Calu3 (cell line): ENCODE measurements around the gene ACACB. TPM values are rescaled to one million over a fixed set of nuclear protein-coding genes. Genes with fewer than 3 reads are reported as not detected.

Experiments used
- BruUV-seq: library from RNA; stranded (reverse); fragments of 400-500 nt; replicated peaks from 2 replicates; lab custom pipeline; 2021; lab: Mats Ljungman, UMichigan
- CTCF ChIA-PET: fragments of 300-600 bp; sonication (Branson Sonifier 250); formaldehyde crosslinking; loops from one replicate; lab custom pipeline; 2022; ENCODE audit warnings: antibody characterized with exemption; lab: Charles Lee
- DNase-seq: peaks from one replicate; pipeline ENCODE4 v3.0.0; 2022
- H3K27ac Mint-ChIP-seq: one replicate; pipeline ENCODE4 v1.8.0; 2022; ENCODE audit warnings: mixed read lengths; ENCODE audit not compliant: unreplicated experiment
- H3K27me3 Mint-ChIP-seq: one replicate; pipeline ENCODE4 v1.8.0; 2022; ENCODE audit warnings: mixed read lengths; ENCODE audit not compliant: unreplicated experiment
- H3K36me3 Mint-ChIP-seq: one replicate; pipeline ENCODE4 v1.8.0; 2022; ENCODE audit warnings: mild to moderate bottlenecking, moderate library complexity, mixed read lengths; ENCODE audit not compliant: insufficient read depth, unreplicated experiment
- H3K4me1 Mint-ChIP-seq: one replicate; pipeline ENCODE4 v1.8.0; 2022; ENCODE audit warnings: mild to moderate bottlenecking, low read depth, mixed read lengths; ENCODE audit not compliant: unreplicated experiment
- H3K4me3 Mint-ChIP-seq: one replicate; pipeline ENCODE4 v1.8.0; 2022; ENCODE audit warnings: mild to moderate bottlenecking, low read depth, moderate library complexity, mixed read lengths; ENCODE audit not compliant: unreplicated experiment
- H3K9me3 Mint-ChIP-seq: one replicate; pipeline ENCODE4 v1.8.0; 2022; ENCODE audit warnings: low read depth, mixed read lengths; ENCODE audit not compliant: unreplicated experiment
- CTCF ChIP-seq: fragments of 200-600 bp; IDR thresholded peaks from one replicate; pipeline ENCODE4 v1.8.0; 2022; ENCODE audit warnings: antibody characterized with exemption; ENCODE audit not compliant: unreplicated experiment
- intact Hi-C: fragments of 100-400 bp; cut with micrococcal nuclease; formaldehyde crosslinking; loops from one replicate; pipeline ENCODE4 v1.10.0; 2022; ENCODE audit not compliant: unreplicated experiment
- total RNA-seq: library from RNA; stranded (reverse); gene quantifications from 2 replicates; pipeline ENCODE4 v1.2.3, GENCODE V29; 2022

Gene ACACB
- total RNA-seq, 1 experiment from 2014 or later: 6.2 TPM

GRCh38 chr12:109239691-109240090, 123.3 kb downstream of the ACACB start:
- no peaks in the 10 kb centered on the region for H3K4me1 Mint-ChIP-seq
- no peak for TF ChIP-seq CTCF
- H3K4me3 Mint-ChIP-seq: no peak overlapping the region
- no TSS peak for BruUV-seq
- no peaks in the 10 kb centered on the region for H3K9me3 Mint-ChIP-seq
- H3K27ac Mint-ChIP-seq: no peak overlapping the region
- no peaks in the 10 kb centered on the region for H3K36me3 Mint-ChIP-seq
- intact Hi-C loops: no loop called here
- H3K27me3 Mint-ChIP-seq: no peaks in the 10 kb centered on the region
- CTCF ChIA-PET: no interaction called here
- DNase-seq: no peak

GRCh38 chr12:109240365-109240764, 124.0 kb downstream of the ACACB start:
- no peak for TF ChIP-seq CTCF
- BruUV-seq: no TSS peak
- Mint-ChIP-seq H3K27me3 (no peaks in the 10 kb centered on the region), H3K36me3 (no peaks in the 10 kb centered on the region), H3K9me3 (no peaks in the 10 kb centered on the region), H3K27ac (no peak overlapping the region), H3K4me3 (no peak overlapping the region), H3K4me1 (no peaks in the 10 kb centered on the region)
- no peak for DNase-seq
- CTCF ChIA-PET: no interaction called here
- intact Hi-C loops: no loop called here

- DNase-seq: no peak
- Mint-ChIP-seq H3K4me3 (no peak overlapping the region), H3K4me1 (no peaks in the 10 kb centered on the region), H3K36me3 (no peaks in the 10 kb centered on the region), H3K9me3 (no peaks in the 10 kb centered on the region), H3K27ac (no peak overlapping the region), H3K27me3 (no peaks in the 10 kb centered on the region)
- no TSS peak for BruUV-seq
- CTCF ChIA-PET: no interaction called here
- no peak for TF ChIP-seq CTCF
- intact Hi-C loops: no loop called here
These were observed 125.5 kb downstream of the ACACB start for GRCh38 chr12:109241936-109242335.

- intact Hi-C loops: no loop called here
- CTCF ChIA-PET: no interaction called here
- H3K4me1 Mint-ChIP-seq: peaks cover 17% of the 10 kb centered on the region
- no peaks in the 10 kb centered on the region for H3K36me3 Mint-ChIP-seq
- H3K27ac Mint-ChIP-seq: no peak overlapping the region
- no peaks in the 10 kb centered on the region for H3K27me3 Mint-ChIP-seq
- no TSS peak for BruUV-seq
- no peak for TF ChIP-seq CTCF
- no peaks in the 10 kb centered on the region for H3K9me3 Mint-ChIP-seq
- DNase-seq: no peak
- no peak overlapping the region for H3K4me3 Mint-ChIP-seq
These were observed 127.7 kb downstream of the ACACB start for GRCh38 chr12:109244073-109244472.
